NCI-H510A treated with DMSO at 0.1 percent for 48 hours (cell line): ENCODE measurements around the gene C17orf100.

Experiments
- DNase-seq: peaks from one replicate; lab custom pipeline; 2025; lab: John Stamatoyannopoulos, UW

C17orf100 gene

GRCh38 chr17:6669479-6670212, 18.1 kb downstream of the C17orf100 start:
- DNase-seq = no peak

GRCh38 chr17:6670571-6670970, 19.0 kb downstream of the C17orf100 start:
- no peak for DNase-seq

GRCh38 chr17:6670999-6671398, 19.4 kb downstream of the C17orf100 start:
- no peak for DNase-seq

- no peak for DNase-seq
Measured at GRCh38 chr17:6671431-6671830, 19.9 kb downstream of the C17orf100 start.

GRCh38 chr17:6674586-6674985, 23.0 kb downstream of the C17orf100 start:
- DNase-seq = no peak

GRCh38 chr17:6675201-6675825, 23.8 kb downstream of the C17orf100 start:
- no peak for DNase-seq

- DNase-seq = no peak
Measured at GRCh38 chr17:6676802-6677157, 25.2 kb downstream of the C17orf100 start.

- DNase-seq = no peak
Measured at GRCh38 chr17:6677158-6677831, 25.7 kb downstream of the C17orf100 start.

GRCh38 chr17:6677946-6678345, 26.4 kb downstream of the C17orf100 start:
- DNase-seq = no peak

GRCh38 chr17:6679241-6679640, 27.7 kb downstream of the C17orf100 start:
- no peak for DNase-seq

GRCh38 chr17:6681176-6681575, 29.6 kb downstream of the C17orf100 start:
- DNase-seq = no peak

GRCh38 chr17:6681671-6682070, 30.1 kb downstream of the C17orf100 start:
- no peak for DNase-seq

GRCh38 chr17:6682339-6682738, 30.8 kb downstream of the C17orf100 start:
- no peak for DNase-seq

- no peak for DNase-seq
Measured at GRCh38 chr17:6683081-6683684, 31.6 kb downstream of the C17orf100 start.

- DNase-seq = no peak
Measured at GRCh38 chr17:6683730-6684459, 32.3 kb downstream of the C17orf100 start.

- no peak for DNase-seq
Measured at GRCh38 chr17:6684460-6684783, 32.9 kb downstream of the C17orf100 start.

- DNase-seq = no peak
Measured at GRCh38 chr17:6684881-6685767, 33.6 kb downstream of the C17orf100 start.

- no peak for DNase-seq
Measured at GRCh38 chr17:6686026-6686425, 34.5 kb downstream of the C17orf100 start.

GRCh38 chr17:6688944-6689343, 37.4 kb downstream of the C17orf100 start:
- DNase-seq = no peak

GRCh38 chr17:6690641-6691040, 39.1 kb downstream of the C17orf100 start:
- DNase-seq = no peak

- DNase-seq = no peak
Measured at GRCh38 chr17:6691546-6691945, 40.0 kb downstream of the C17orf100 start.
